Measurements from ENCODE around the gene AGAP1.

Gene AGAP1

GRCh38 chr2:236105955-236106607, 612.2 kb downstream of the AGAP1 start:
- no peak for DNase-seq (ENCODE audit: low read depth)

GRCh38 chr2:236106761-236107160, 612.9 kb downstream of the AGAP1 start:
- no peak for DNase-seq (ENCODE audit: low read depth)

- no peak for DNase-seq (ENCODE audit: low read depth)
Observed at GRCh38 chr2:236107536-236107935, 613.7 kb downstream of the AGAP1 start.

GRCh38 chr2:236107942-236108625, 614.2 kb downstream of the AGAP1 start:
- no peak for DNase-seq (ENCODE audit: low read depth)

- no peak for DNase-seq (ENCODE audit: low read depth)
Observed at GRCh38 chr2:236109061-236109460, 615.2 kb downstream of the AGAP1 start.

- DNase-seq (ENCODE audit: low read depth) = no peak
Observed at GRCh38 chr2:236109473-236109872, 615.6 kb downstream of the AGAP1 start.

GRCh38 chr2:236112466-236112865, 618.6 kb downstream of the AGAP1 start:
- DNase-seq (ENCODE audit: low read depth) = no peak

- no peak for DNase-seq (ENCODE audit: low read depth)
Observed at GRCh38 chr2:236113425-236113824, 619.6 kb downstream of the AGAP1 start.

GRCh38 chr2:236113948-236114347, 620.1 kb downstream of the AGAP1 start:
- no peak for DNase-seq (ENCODE audit: low read depth)

- no peak for DNase-seq (ENCODE audit: low read depth)
Observed at GRCh38 chr2:236114959-236115358, 621.1 kb downstream of the AGAP1 start.

GRCh38 chr2:236117401-236117800, 623.6 kb downstream of the AGAP1 start:
- DNase-seq (ENCODE audit: low read depth) = no peak

GRCh38 chr2:236117861-236118269, 624.0 kb downstream of the AGAP1 start:
- DNase-seq (ENCODE audit: low read depth) = no peak

GRCh38 chr2:236119003-236119402, 625.2 kb downstream of the AGAP1 start:
- DNase-seq (ENCODE audit: low read depth) = no peak

- no peak for DNase-seq (ENCODE audit: low read depth)
Observed at GRCh38 chr2:236119476-236119875, 625.6 kb downstream of the AGAP1 start.

GRCh38 chr2:236120141-236120601, 626.3 kb downstream of the AGAP1 start:
- DNase-seq (ENCODE audit: low read depth) = no peak

- no peak for DNase-seq (ENCODE audit: low read depth)
Observed at GRCh38 chr2:236120829-236121228, 627.0 kb downstream of the AGAP1 start.

GRCh38 chr2:236121546-236121945, 627.7 kb downstream of the AGAP1 start:
- DNase-seq (ENCODE audit: low read depth) = no peak

- no peak for DNase-seq (ENCODE audit: low read depth)
Observed at GRCh38 chr2:236122236-236122635, 628.4 kb downstream of the AGAP1 start.

- no peak for DNase-seq (ENCODE audit: low read depth)
Observed at GRCh38 chr2:236123716-236124115, 629.9 kb downstream of the AGAP1 start.

- no peak for DNase-seq (ENCODE audit: low read depth)
Observed at GRCh38 chr2:236124182-236124893, 630.5 kb downstream of the AGAP1 start.

GRCh38 chr2:236125541-236125940, 631.7 kb downstream of the AGAP1 start:
- DNase-seq (ENCODE audit: low read depth) = no peak

- DNase-seq (ENCODE audit: low read depth) = no peak
Observed at GRCh38 chr2:236127010-236127409, 633.2 kb downstream of the AGAP1 start.

GRCh38 chr2:236128321-236128720, 634.5 kb downstream of the AGAP1 start:
- DNase-seq (ENCODE audit: low read depth) = no peak

Data from activated T-helper 9 cell treated with anti-CD3 and anti-CD28 coated beads, Interleukin-2, amount 50 U/mL, for 16 hours (primary cell).